RWPE2 (cell line): ENCODE results near the gene ZNF787.

Source experiments
- ATAC-seq: fragments of 200-7000 bp; cut with Tn5 transposase; 3 replicates; pipeline ENCODE4 v1.9.1; 2021; ENCODE audit warnings: low read depth
- DNase-seq: peaks from one replicate; pipeline ENCODE4 v3.0.0-alpha.2; 2020; ENCODE audit warnings: low spot score
- H3K27ac ChIP-seq: fragments of 450-650 bp; 2 replicates; pipeline ENCODE4 v1.5.1; 2017; ENCODE audit warnings: mild to moderate bottlenecking; ENCODE audit not compliant: poor library complexity, severe bottlenecking
- H3K27me3 ChIP-seq: fragments of 250-450 bp; sonication (Bioruptor Pico); 2 replicates; pipeline ENCODE4 v1.5.1; 2021; ENCODE audit warnings: mild to moderate bottlenecking, moderate library complexity; ENCODE audit not compliant: insufficient read depth, poor library complexity, severe bottlenecking
- H3K36me3 ChIP-seq: fragments of 250-450 bp; sonication (Bioruptor Pico); 2 replicates; pipeline ENCODE4 v1.5.1; 2020; ENCODE audit warnings: low read depth, mild to moderate bottlenecking, moderate library complexity
- H3K4me1 ChIP-seq: fragments of 250-450 bp; sonication (Bioruptor Pico); 2 replicates; pipeline ENCODE4 v1.5.1; 2021; ENCODE audit warnings: mild to moderate bottlenecking, moderate library complexity; ENCODE audit not compliant: insufficient read depth, poor library complexity, severe bottlenecking
- H3K4me3 ChIP-seq: fragments of 250-450 bp; sonication (Bioruptor Pico); 2 replicates; pipeline ENCODE4 v1.5.1; 2021; ENCODE audit warnings: mild to moderate bottlenecking, moderate library complexity; ENCODE audit not compliant: severe bottlenecking
- H3K9me3 ChIP-seq: fragments of 250-450 bp; sonication (Bioruptor Pico); 2 replicates; pipeline ENCODE4 v1.5.1; 2021; ENCODE audit warnings: mild to moderate bottlenecking, moderate library complexity; ENCODE audit not compliant: severe bottlenecking
- TF ChIP-seq, protein P1 (sequence below): fragments of 450-650 bp; IDR thresholded peaks from one replicate; pipeline ENCODE4 v1.5.1; 2017; ENCODE audit warnings: mild to moderate bottlenecking, moderate library complexity; ENCODE audit not compliant: poor library complexity, severe bottlenecking

Gene ZNF787

DNA sequence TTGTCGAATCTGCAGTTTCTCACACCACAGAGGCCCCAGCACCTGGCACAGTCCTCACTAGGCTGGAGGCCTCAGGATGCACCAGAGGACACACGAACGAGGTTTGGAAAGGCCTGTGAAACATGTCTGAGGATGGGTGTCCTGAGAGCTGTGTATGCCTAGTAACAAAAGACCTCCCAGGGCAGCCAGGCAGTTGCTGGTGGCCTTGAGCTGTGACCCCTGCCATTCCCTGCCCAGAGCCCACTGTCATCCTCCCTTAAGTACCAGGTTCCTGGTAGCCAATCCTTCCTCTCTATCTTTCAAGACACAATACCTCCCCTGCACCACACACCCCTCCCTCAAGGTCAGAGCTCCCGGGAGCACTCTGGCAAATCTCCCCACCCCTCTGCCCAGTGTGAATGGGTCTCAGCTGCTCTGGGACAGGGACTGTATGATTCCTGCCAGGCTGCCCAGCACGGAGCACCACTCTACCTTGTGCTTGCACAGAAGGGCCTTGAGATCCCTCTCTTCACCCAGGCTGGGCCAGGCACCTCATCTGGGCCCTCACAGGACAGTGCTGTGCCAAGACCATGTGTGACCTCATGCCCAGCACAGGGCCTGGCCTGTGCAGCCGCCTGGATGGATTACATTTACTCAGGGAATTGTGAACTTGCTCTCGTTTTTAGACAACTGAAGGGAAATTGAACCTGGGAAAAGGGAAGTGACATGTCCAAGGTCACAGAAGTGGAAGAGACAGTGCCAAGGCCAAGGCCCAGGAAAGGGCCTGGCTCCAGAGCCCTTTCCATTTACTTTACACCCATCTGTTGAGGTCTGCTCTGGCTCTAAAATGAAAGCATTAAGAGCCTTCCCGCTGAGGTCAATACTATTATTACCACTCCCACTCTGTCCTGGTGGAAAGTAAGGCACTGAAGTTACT, 2.2 kb downstream of the ZNF787 start:
- Histone ChIP-seq H3K4me3 (peak overlapping the region; percentile 67), H3K36me3 (peaks cover 13% of the 10 kb centered on the region), H3K27ac (peak overlapping the region; percentile 82), H3K4me1 (peaks cover 5% of the 10 kb centered on the region), H3K9me3 (no peaks in the 10 kb centered on the region), H3K27me3 (no peaks in the 10 kb centered on the region)
- TF ChIP-seq, protein P1, sequence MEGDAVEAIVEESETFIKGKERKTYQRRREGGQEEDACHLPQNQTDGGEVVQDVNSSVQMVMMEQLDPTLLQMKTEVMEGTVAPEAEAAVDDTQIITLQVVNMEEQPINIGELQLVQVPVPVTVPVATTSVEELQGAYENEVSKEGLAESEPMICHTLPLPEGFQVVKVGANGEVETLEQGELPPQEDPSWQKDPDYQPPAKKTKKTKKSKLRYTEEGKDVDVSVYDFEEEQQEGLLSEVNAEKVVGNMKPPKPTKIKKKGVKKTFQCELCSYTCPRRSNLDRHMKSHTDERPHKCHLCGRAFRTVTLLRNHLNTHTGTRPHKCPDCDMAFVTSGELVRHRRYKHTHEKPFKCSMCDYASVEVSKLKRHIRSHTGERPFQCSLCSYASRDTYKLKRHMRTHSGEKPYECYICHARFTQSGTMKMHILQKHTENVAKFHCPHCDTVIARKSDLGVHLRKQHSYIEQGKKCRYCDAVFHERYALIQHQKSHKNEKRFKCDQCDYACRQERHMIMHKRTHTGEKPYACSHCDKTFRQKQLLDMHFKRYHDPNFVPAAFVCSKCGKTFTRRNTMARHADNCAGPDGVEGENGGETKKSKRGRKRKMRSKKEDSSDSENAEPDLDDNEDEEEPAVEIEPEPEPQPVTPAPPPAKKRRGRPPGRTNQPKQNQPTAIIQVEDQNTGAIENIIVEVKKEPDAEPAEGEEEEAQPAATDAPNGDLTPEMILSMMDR: no peak
- DNase-seq (no peak), ATAC-seq (no peak)

DNA sequence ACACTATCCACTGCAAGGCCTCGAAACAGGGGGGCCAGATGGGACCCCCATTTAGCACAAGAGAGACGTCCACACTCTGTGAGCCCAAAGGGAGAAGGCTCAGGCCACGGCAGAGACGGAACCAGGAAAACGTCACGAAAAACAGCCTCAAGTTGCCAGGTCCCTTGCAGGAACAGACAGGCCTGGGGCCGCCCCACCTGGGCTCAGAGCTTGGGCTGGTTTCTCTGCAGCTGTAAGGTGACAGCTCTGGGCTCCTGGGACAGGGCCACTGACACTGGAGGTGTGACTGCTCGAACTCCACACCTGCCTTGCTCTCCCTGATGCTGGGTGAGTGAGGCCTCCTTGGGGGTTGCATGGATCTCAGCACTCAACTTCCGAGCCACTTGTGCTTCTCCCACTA, 3.2 kb downstream of the ZNF787 start:
- ATAC-seq (no peak), DNase-seq (no peak)

DNA sequence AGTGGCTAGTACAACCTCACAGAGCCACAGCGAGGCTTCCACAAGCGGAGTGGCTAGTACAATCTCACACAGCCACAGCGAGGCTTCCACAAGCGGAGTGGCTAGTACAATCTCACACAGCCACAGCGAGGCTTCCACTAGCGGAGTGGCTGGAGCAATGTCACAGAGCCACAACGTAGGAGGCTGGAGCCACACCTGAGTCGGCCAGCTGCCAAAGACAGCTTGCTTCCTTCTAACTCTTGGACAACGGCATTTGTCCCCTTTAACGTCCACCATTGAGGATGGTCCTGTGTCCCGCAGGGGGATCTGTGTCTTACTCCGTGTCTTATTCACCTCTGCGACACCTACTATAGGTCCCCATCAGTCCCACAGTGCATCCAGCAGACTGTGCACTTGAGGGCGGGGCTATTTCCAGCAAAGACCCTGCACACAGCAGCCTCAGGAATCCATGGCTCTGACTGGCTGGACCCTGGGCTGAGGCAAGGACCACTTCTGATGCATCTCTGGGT, 3.7 kb downstream of the ZNF787 start:
- TF ChIP-seq, protein P1: no peak
- no peak for DNase-seq
- Histone ChIP-seq H3K9me3 (no peaks in the 10 kb centered on the region), H3K4me1 (peaks cover 5% of the 10 kb centered on the region), H3K27ac (no peak overlapping the region), H3K27me3 (no peaks in the 10 kb centered on the region), H3K4me3 (no peak overlapping the region), H3K36me3 (peaks cover 13% of the 10 kb centered on the region)
- ATAC-seq: no peak

More for the DNA sequence above, 3.2 kb downstream of the ZNF787 start:
- peaks cover 5% of the 10 kb centered on the region for H3K4me1 ChIP-seq
- no peak overlapping the region for H3K27ac ChIP-seq
- H3K4me3 ChIP-seq: no peak overlapping the region
- H3K27me3 ChIP-seq: no peaks in the 10 kb centered on the region
- TF ChIP-seq, protein P1: no peak
- peaks cover 13% of the 10 kb centered on the region for H3K36me3 ChIP-seq
- no peaks in the 10 kb centered on the region for H3K9me3 ChIP-seq

DNA sequence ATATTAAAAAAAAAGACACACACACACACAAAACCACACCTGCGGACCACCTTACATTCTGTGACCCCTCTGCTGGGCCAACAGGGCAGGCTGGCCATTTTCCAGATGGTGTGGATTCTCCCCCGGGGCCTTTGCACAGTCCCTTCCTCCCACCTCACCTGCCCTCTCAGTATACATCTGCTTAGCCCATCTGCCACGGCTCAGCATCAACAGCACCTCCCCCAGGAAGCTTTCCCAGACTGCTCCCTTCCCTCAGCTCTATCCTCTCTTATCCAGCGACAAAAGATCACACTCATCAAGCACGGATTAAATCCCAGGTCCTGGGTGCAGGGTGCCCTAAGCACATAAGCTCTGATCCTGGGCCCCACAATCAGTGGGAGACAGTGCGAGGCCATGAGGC, 4.5 kb downstream of the ZNF787 start:
- DNase-seq (no peak), ATAC-seq (no peak)
- Histone ChIP-seq H3K27ac (no peak overlapping the region), H3K36me3 (peaks cover 13% of the 10 kb centered on the region), H3K4me1 (peaks cover 5% of the 10 kb centered on the region), H3K27me3 (no peaks in the 10 kb centered on the region), H3K9me3 (no peaks in the 10 kb centered on the region), H3K4me3 (no peak overlapping the region)
- TF ChIP-seq, protein P1: no peak

DNA sequence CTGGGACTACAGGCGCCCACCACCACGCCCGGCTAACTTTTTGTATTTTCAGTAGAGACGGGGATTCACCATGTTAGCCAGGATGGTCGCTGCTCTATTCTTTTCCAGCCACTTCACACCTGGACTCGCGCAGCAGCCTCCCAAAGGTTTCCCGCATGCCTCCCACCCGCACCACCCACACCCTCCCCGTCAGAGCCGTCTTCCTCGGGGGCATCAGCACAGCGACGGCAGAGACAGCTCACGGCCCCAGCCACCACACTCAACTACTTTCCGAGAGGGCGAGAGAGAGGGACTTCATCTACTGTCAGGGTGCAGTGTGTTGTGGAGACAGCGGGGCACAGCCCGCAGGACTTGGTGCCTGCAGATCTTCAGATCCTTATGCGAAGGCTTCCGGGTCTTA, 5.6 kb downstream of the ZNF787 start:
- Histone ChIP-seq H3K27me3 (no peaks in the 10 kb centered on the region), H3K27ac (no peak overlapping the region), H3K4me3 (no peak overlapping the region), H3K36me3 (peaks cover 13% of the 10 kb centered on the region), H3K9me3 (no peaks in the 10 kb centered on the region), H3K4me1 (peaks cover 5% of the 10 kb centered on the region)
- no peak for ATAC-seq
- no peak for DNase-seq
- TF ChIP-seq, protein P1: no peak
